ENCODE data around the gene FIBIN. TPM values are rescaled to one million over a fixed set of nuclear protein-coding genes. Genes with fewer than 3 reads are reported as not detected.
"Not testable (repeated sequence)": the region's sequence is repeated elsewhere in the genome, so short reads cannot be mapped to it uniquely, and the experiment has no call there.

FIBIN gene
- total and polyA plus RNA-seq, 4 donors = 1.6 to 3.7 (median 2.2) TPM

DNA sequence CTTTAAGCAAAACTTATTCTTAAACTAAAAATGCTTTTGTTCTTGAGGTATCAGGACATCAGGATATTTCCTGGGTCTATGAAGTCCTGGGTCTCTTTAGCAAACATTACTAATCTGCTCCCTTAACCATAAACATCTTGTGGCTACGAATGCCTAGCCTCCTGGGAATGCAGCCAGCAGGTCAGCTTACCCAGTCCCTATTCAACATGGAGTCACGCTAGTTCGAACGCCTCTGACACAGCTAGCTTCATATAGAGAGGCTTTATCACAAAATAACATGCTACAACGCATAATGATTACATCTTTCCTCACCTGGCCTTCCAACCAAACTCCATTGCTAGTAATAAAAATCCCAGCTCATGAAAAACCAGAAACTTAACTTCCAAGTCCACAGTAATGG is 17.5 kb upstream of the FIBIN start:
- Histone ChIP-seq H3K4me3 (ENCODE audit: low read depth in 1 of 3, low read length in 3 of 3) (no peak overlapping the region), H3K9me3 (ENCODE audit: control insufficient read depth in 4 of 4, low read length in 3 of 4) (no peaks in the 10 kb centered on the region), H3K27ac (ENCODE audit: low read depth in 1 of 2, low read length in 2 of 2) (no peak overlapping the region), H3K27me3 (ENCODE audit: control insufficient read depth in 4 of 4, insufficient read depth in 4 of 4, low read length in 3 of 4) (no peaks in the 10 kb centered on the region), H3K36me3 (ENCODE audit: control insufficient read depth in 4 of 4, insufficient read depth in 3 of 4, low read depth in 1 of 4, low read length in 3 of 4) (no peaks in the 10 kb centered on the region), H3K9ac (ENCODE audit: low read depth in 1 of 2, low read length in 2 of 2) (no peak overlapping the region), H3K4me1 (ENCODE audit: control insufficient read depth in 4 of 4, insufficient read depth in 4 of 4, low read length in 3 of 4) (no peaks in the 10 kb centered on the region)
- 88% methylated on average over 5 of the region's 5 CpGs for WGBS
- DNase-seq (ENCODE audit: low spot score) = no peak
- TF ChIP-seq HNF4A (conservative IDR thresholded peaks at IDR 0.05) = no peak
- no peak for TF ChIP-seq RXRA (IDR thresholded peaks at IDR 0.05)
- TF ChIP-seq GABPA (IDR thresholded peaks at IDR 0.05 in 1 of 2, conservative IDR thresholded peaks at IDR 0.05 in 1 of 2) = no peak
- no peak for TF ChIP-seq RAD21 (IDR thresholded peaks at IDR 0.05)
- TF ChIP-seq NR2F2 (IDR thresholded peaks at IDR 0.05) = no peak
- TF ChIP-seq TAF1 (conservative IDR thresholded peaks at IDR 0.05) = no peak
- no peak for TF ChIP-seq FOXA2 (IDR thresholded peaks at IDR 0.05)
- no peak for TF ChIP-seq YY1 (IDR thresholded peaks at IDR 0.05)
- TF ChIP-seq, protein P1, sequence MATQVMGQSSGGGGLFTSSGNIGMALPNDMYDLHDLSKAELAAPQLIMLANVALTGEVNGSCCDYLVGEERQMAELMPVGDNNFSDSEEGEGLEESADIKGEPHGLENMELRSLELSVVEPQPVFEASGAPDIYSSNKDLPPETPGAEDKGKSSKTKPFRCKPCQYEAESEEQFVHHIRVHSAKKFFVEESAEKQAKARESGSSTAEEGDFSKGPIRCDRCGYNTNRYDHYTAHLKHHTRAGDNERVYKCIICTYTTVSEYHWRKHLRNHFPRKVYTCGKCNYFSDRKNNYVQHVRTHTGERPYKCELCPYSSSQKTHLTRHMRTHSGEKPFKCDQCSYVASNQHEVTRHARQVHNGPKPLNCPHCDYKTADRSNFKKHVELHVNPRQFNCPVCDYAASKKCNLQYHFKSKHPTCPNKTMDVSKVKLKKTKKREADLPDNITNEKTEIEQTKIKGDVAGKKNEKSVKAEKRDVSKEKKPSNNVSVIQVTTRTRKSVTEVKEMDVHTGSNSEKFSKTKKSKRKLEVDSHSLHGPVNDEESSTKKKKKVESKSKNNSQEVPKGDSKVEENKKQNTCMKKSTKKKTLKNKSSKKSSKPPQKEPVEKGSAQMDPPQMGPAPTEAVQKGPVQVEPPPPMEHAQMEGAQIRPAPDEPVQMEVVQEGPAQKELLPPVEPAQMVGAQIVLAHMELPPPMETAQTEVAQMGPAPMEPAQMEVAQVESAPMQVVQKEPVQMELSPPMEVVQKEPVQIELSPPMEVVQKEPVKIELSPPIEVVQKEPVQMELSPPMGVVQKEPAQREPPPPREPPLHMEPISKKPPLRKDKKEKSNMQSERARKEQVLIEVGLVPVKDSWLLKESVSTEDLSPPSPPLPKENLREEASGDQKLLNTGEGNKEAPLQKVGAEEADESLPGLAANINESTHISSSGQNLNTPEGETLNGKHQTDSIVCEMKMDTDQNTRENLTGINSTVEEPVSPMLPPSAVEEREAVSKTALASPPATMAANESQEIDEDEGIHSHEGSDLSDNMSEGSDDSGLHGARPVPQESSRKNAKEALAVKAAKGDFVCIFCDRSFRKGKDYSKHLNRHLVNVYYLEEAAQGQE (IDR thresholded peaks at IDR 0.05) = no peak
- TF ChIP-seq, protein P2, sequence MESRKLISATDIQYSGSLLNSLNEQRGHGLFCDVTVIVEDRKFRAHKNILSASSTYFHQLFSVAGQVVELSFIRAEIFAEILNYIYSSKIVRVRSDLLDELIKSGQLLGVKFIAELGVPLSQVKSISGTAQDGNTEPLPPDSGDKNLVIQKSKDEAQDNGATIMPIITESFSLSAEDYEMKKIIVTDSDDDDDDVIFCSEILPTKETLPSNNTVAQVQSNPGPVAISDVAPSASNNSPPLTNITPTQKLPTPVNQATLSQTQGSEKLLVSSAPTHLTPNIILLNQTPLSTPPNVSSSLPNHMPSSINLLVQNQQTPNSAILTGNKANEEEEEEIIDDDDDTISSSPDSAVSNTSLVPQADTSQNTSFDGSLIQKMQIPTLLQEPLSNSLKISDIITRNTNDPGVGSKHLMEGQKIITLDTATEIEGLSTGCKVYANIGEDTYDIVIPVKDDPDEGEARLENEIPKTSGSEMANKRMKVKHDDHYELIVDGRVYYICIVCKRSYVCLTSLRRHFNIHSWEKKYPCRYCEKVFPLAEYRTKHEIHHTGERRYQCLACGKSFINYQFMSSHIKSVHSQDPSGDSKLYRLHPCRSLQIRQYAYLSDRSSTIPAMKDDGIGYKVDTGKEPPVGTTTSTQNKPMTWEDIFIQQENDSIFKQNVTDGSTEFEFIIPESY (IDR thresholded peaks at IDR 0.05) = no peak
- no peak for TF ChIP-seq EGR1 (IDR thresholded peaks at IDR 0.05; ENCODE audit: low read depth in 2 of 2)
- TF ChIP-seq FOXA1 (IDR thresholded peaks at IDR 0.05) = no peak
- TF ChIP-seq, protein P3, sequence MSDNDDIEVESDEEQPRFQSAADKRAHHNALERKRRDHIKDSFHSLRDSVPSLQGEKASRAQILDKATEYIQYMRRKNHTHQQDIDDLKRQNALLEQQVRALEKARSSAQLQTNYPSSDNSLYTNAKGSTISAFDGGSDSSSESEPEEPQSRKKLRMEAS (IDR thresholded peaks at IDR 0.05) = no peak
- no peak for TF ChIP-seq SP1 (IDR thresholded peaks at IDR 0.05)
- TF ChIP-seq, protein P4, sequence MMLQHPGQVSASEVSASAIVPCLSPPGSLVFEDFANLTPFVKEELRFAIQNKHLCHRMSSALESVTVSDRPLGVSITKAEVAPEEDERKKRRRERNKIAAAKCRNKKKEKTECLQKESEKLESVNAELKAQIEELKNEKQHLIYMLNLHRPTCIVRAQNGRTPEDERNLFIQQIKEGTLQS (IDR thresholded peaks at IDR 0.05) = no peak

DNA sequence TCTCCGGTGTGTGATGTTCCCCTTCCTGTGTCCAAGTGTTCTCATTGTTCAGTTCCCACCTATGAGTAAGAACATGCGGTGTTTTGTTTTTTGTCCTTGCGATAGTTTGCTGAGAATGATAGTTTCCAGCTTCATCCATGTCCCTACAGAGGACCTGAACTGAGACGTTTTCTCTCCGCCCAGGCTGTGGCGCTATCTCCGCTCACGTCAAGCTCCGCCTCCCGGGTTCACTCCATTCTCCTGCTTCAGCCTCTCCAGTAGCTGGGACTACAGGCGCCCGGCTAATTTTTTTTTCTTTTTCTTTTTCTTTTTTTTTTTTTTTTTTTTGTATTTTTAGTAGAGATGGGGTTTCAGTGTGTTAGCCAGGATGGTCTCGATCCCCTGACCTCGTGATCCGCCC is 16.7 kb upstream of the FIBIN start:
- H3K27me3 ChIP-seq (ENCODE audit: control insufficient read depth in 4 of 4, insufficient read depth in 4 of 4, low read length in 3 of 4); H3K36me3 ChIP-seq (ENCODE audit: control insufficient read depth in 4 of 4, insufficient read depth in 3 of 4, low read depth in 1 of 4, low read length in 3 of 4); H3K9me3 ChIP-seq (ENCODE audit: control insufficient read depth in 4 of 4, low read length in 3 of 4); H3K9ac ChIP-seq (ENCODE audit: low read depth in 1 of 2, low read length in 2 of 2); H3K4me1 ChIP-seq (ENCODE audit: control insufficient read depth in 4 of 4, insufficient read depth in 4 of 4, low read length in 3 of 4); H3K27ac ChIP-seq (ENCODE audit: low read depth in 1 of 2, low read length in 2 of 2); H3K4me3 ChIP-seq (ENCODE audit: low read depth in 1 of 3, low read length in 3 of 3); DNase-seq (ENCODE audit: low spot score): not testable (repeated sequence)
- WGBS = 92% methylated on average over 15 of the region's 15 CpGs

Measured in liver (tissue), 9 donors.